Measurements from ENCODE around the gene METTL2B. TPM values are rescaled to one million over a fixed set of nuclear protein-coding genes. Genes with fewer than 3 reads are reported as not detected.

METTL2B gene
- total RNA-seq, 6 experiments from 2014 or later: 25.5 to 33.6 (median 31.7) TPM

GRCh38 chr7:128446306-128446705 lies 30.2 kb upstream of the METTL2B start:
- no peak overlapping the region for H3K27ac Mint-ChIP-seq
- no peaks in the 10 kb centered on the region for H3K4me1 Mint-ChIP-seq (ENCODE audit: low read depth)
- no peak for TF ChIP-seq CTCF (IDR thresholded peaks at IDR 0.05)
- no peak overlapping the region for H3K4me3 Mint-ChIP-seq
- DNase-seq: no peak
- no peaks in the 10 kb centered on the region for H3K36me3 Mint-ChIP-seq (ENCODE audit: low read depth)
- H3K9me3 Mint-ChIP-seq: no peaks in the 10 kb centered on the region
- H3K27me3 Mint-ChIP-seq (ENCODE audit: insufficient read depth): peaks cover 14% of the 10 kb centered on the region

GRCh38 chr7:128447941-128448564 lies 28.5 kb upstream of the METTL2B start:
- Mint-ChIP-seq H3K27me3 (ENCODE audit: insufficient read depth) (peaks cover 17% of the 10 kb centered on the region), H3K4me1 (ENCODE audit: low read depth) (no peaks in the 10 kb centered on the region), H3K9me3 (no peaks in the 10 kb centered on the region), H3K4me3 (no peak overlapping the region), H3K36me3 (ENCODE audit: low read depth) (no peaks in the 10 kb centered on the region), H3K27ac (no peak overlapping the region)
- DNase-seq: no peak
- no peak for TF ChIP-seq CTCF (IDR thresholded peaks at IDR 0.05)

- no peak for DNase-seq
- Mint-ChIP-seq H3K9me3 (no peaks in the 10 kb centered on the region), H3K4me1 (ENCODE audit: low read depth) (peaks cover 1% of the 10 kb centered on the region; the same call in 1 of the 2 replicates), H3K27ac (no peak overlapping the region), H3K36me3 (ENCODE audit: low read depth) (no peaks in the 10 kb centered on the region), H3K4me3 (no peak overlapping the region), H3K27me3 (ENCODE audit: insufficient read depth) (peaks cover 17% of the 10 kb centered on the region)
- TF ChIP-seq CTCF (IDR thresholded peaks at IDR 0.05): no peak
Measured at GRCh38 chr7:128448751-128449302, 27.7 kb upstream of the METTL2B start.

- no peaks in the 10 kb centered on the region for H3K36me3 Mint-ChIP-seq (ENCODE audit: low read depth)
- no peaks in the 10 kb centered on the region for H3K9me3 Mint-ChIP-seq
- no peak overlapping the region for H3K27ac Mint-ChIP-seq
- no peak overlapping the region for H3K4me3 Mint-ChIP-seq
- TF ChIP-seq CTCF (IDR thresholded peaks at IDR 0.05): no peak
- peaks cover 20% of the 10 kb centered on the region for H3K27me3 Mint-ChIP-seq (ENCODE audit: insufficient read depth)
- DNase-seq: no peak
- peaks cover 17% of the 10 kb centered on the region for H3K4me1 Mint-ChIP-seq (ENCODE audit: low read depth)
Measured at GRCh38 chr7:128450409-128450808, 26.1 kb upstream of the METTL2B start.

- H3K36me3 Mint-ChIP-seq (ENCODE audit: low read depth): no peaks in the 10 kb centered on the region
- H3K4me1 Mint-ChIP-seq (ENCODE audit: low read depth): peaks cover 18% of the 10 kb centered on the region
- peaks cover 18% of the 10 kb centered on the region for H3K27me3 Mint-ChIP-seq (ENCODE audit: insufficient read depth)
- no peak overlapping the region for H3K4me3 Mint-ChIP-seq
- H3K27ac Mint-ChIP-seq: no peak overlapping the region
- no peaks in the 10 kb centered on the region for H3K9me3 Mint-ChIP-seq
- no peak for TF ChIP-seq CTCF (IDR thresholded peaks at IDR 0.05)
- DNase-seq: no peak
Measured at GRCh38 chr7:128450913-128451312, 25.6 kb upstream of the METTL2B start.
